22Rv1 (cell line): ENCODE measurements around the gene ALDH18A1.

ENCODE experiments used
- CTCF ChIP-seq: fragments of 450-650 bp; IDR thresholded peaks from 2 replicates; pipeline ENCODE4 v1.5.1; 2017; ENCODE audit warnings: mild to moderate bottlenecking
- ZFX ChIP-seq: fragments of 450-650 bp; IDR thresholded peaks from 2 replicates; pipeline ENCODE4 v1.6.1; 2017; ENCODE audit warnings: antibody characterized with exemption, borderline replicate concordance

GRCh38 chr10:95574649-95575365 is 81.7 kb downstream of the ALDH18A1 start:
- TF ChIP-seq CTCF = no peak
- TF ChIP-seq ZFX = no peak
